Thyroid gland (tissue), 4 donors: ENCODE data around the gene PRKCG.

Experiments used
- CTCF ChIP-seq, 6 experiments: fragments of 200-600 bp in 3 of 6; fragments of 450-650 bp in 3 of 6; sonication (generic) in 3 of 6; IDR thresholded peaks; one replicate each; pipeline ENCODE4 v1.5.1; 2016 to 2019; ENCODE audit warnings: antibody characterized with exemption in 6 of 6, mild to moderate bottlenecking in 2 of 6, inconsistent platforms in 1 of 6, moderate library complexity in 1 of 6
- POLR2A ChIP-seq, 2 donors: fragments of 450-650 bp; IDR thresholded peaks; one replicate each; pipeline ENCODE4 v1.6.1; 2017; ENCODE audit warnings: antibody characterized with exemption in 2 of 2, mild to moderate bottlenecking in 2 of 2, moderate library complexity in 1 of 2

- TF ChIP-seq CTCF (IDR thresholded peaks at IDR 0.05) (no peak), POLR2A (IDR thresholded peaks at IDR 0.05) (no peak)
Measured at GRCh38 chr19:53898636-53899341, 16.8 kb downstream of the PRKCG start.
